Stimulated activated CD4-positive, alpha-beta T cell treated with anti-CD3 and anti-CD28 coated beads, Interleukin-1b, Interleukin-23, amount 100 ng/mL, for 48 hours (primary cell): Measurements from ENCODE around the gene NEK8.

ENCODE experiments used
- DNase-seq: peaks from one replicate; pipeline ENCODE4 v3.0.0-alpha.2; 2020

NEK8 gene

GRCh38 chr17:28746611-28747050 lies 18.0 kb downstream of the NEK8 start:
- no peak for DNase-seq

- DNase-seq = no peak
Observed at GRCh38 chr17:28747051-28747691, 18.6 kb downstream of the NEK8 start.

GRCh38 chr17:28747801-28748750 lies 19.5 kb downstream of the NEK8 start:
- no peak for DNase-seq

- no peak for DNase-seq
Observed at GRCh38 chr17:28748852-28749515, 20.4 kb downstream of the NEK8 start.

- DNase-seq = no peak
Observed at GRCh38 chr17:28749516-28750177, 21.1 kb downstream of the NEK8 start.

- DNase-seq = peak; percentile 89
Observed at GRCh38 chr17:28750178-28751047, 21.8 kb downstream of the NEK8 start.

GRCh38 chr17:28751600-28752366 lies 23.2 kb downstream of the NEK8 start:
- no peak for DNase-seq

- no peak for DNase-seq
Observed at GRCh38 chr17:28755486-28755885, 26.9 kb downstream of the NEK8 start.

- DNase-seq = no peak
Observed at GRCh38 chr17:28756049-28756804, 27.6 kb downstream of the NEK8 start.

GRCh38 chr17:28758411-28759121 lies 30.0 kb downstream of the NEK8 start:
- no peak for DNase-seq

GRCh38 chr17:28759256-28759865 lies 30.8 kb downstream of the NEK8 start:
- DNase-seq = no peak

- DNase-seq = no peak
Observed at GRCh38 chr17:28760601-28761562, 32.3 kb downstream of the NEK8 start.

- no peak for DNase-seq
Observed at GRCh38 chr17:28763137-28763799, 34.7 kb downstream of the NEK8 start.

- DNase-seq = peak; percentile 75
Observed at GRCh38 chr17:28763804-28764266, 35.2 kb downstream of the NEK8 start.

- DNase-seq = no peak
Observed at GRCh38 chr17:28765038-28765437, 36.5 kb downstream of the NEK8 start.

- no peak for DNase-seq
Observed at GRCh38 chr17:28773736-28774135, 45.1 kb downstream of the NEK8 start.

- DNase-seq = no peak
Observed at GRCh38 chr17:28774206-28774605, 45.6 kb downstream of the NEK8 start.
